Epithelial cell of proximal tubule (primary cell): ENCODE results near the gene CCNH. TPM values are rescaled to one million over a fixed set of nuclear protein-coding genes. Genes with fewer than 3 reads are reported as not detected.

Source experiments
- DNase-seq: peaks from one replicate; pipeline ENCODE4 v3.0.0-alpha.2; 2011; ENCODE audit warnings: low read depth
- H3K4me3 ChIP-seq: 2 replicates; pipeline ENCODE4 v1.5.1; 2011; ENCODE audit warnings: low read depth, mild to moderate bottlenecking, low read length
- total RNA-seq: library from RNA; depleted of rRNA; stranded (reverse); fragments of >200 nt; gene quantifications from 2 replicates; pipeline ENCODE4 v1.2.3, GENCODE V29; 2015
- TF ChIP-seq, protein P1 (sequence below): conservative IDR thresholded peaks from 2 replicates; pipeline ENCODE4 v1.5.1; 2012; ENCODE audit warnings: low read depth, mild to moderate bottlenecking, low read length

CCNH gene
- total RNA-seq, 1 donor from 2014 or later, result 61.7 TPM

DNA sequence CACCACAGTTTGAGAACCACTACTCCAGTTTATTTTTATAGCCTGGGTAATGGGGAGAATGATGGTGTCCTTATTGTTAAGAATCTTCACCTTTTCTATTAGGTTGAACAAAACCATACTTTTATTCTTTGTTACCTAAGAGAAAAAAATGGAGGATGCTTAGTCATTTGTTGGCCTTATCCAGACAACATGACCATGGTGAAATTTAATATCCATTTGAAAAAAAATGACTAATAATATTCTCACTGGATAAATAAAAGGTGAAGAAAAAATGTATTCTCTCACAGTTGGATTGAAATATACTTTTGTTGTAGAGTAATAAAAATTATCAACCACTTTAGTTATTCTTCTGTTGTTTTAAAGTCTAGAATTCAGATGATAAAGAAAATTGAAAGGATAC, 5.8 kb upstream of the CCNH start:
- no peak overlapping the region for H3K4me3 ChIP-seq
- TF ChIP-seq, protein P1, sequence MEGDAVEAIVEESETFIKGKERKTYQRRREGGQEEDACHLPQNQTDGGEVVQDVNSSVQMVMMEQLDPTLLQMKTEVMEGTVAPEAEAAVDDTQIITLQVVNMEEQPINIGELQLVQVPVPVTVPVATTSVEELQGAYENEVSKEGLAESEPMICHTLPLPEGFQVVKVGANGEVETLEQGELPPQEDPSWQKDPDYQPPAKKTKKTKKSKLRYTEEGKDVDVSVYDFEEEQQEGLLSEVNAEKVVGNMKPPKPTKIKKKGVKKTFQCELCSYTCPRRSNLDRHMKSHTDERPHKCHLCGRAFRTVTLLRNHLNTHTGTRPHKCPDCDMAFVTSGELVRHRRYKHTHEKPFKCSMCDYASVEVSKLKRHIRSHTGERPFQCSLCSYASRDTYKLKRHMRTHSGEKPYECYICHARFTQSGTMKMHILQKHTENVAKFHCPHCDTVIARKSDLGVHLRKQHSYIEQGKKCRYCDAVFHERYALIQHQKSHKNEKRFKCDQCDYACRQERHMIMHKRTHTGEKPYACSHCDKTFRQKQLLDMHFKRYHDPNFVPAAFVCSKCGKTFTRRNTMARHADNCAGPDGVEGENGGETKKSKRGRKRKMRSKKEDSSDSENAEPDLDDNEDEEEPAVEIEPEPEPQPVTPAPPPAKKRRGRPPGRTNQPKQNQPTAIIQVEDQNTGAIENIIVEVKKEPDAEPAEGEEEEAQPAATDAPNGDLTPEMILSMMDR, result no peak
- no peak for DNase-seq

DNA sequence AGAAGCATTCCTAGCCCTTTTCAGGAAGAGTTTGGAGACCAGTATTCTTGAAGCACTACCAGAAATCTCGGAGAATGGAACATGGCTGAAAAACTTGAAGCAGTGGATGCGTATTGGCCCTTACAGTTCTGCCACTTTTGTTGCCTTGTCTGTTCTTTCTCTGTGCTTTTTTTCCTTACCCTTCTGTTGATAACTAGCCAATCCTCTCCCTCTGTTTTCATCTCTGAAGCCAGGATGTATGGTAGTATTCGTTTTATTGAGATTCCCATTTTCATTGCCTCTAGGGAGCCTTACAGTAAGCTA, 564 bp upstream of the CCNH start:
- TF ChIP-seq, protein P1, result no peak
- DNase-seq, result no peak
- peak overlapping the region; percentile 92 for H3K4me3 ChIP-seq

DNA sequence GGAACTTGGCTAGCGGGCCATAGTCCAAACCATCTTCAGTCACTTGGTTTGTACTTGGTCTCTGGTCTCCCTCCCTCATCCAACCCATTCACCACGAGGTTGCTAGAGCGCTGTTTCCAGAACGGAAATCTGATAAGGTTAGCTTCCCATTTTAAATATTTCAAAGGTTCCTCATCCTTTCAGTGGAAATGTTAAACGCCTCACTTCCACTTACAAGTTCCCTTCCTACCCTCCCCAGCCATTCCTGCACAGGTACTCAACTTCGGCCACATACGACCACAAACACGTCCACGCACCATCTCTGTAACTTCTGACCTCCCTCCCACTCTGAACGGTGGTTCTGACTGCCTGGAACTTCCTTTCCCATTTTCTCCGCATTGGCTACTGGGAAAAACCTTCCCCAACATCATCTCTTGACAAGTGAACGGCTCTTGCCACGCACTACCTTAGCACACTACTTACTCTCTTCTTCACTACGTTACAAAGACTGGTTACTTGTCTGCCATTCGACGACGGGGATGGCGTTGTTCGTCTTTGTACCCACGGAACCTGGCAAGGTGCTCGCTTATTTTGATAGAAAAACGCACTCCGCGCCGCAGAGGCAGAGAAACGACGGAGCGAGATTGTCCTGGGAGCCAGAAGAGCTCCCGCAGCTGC, 629 bp downstream of the CCNH start:
- TF ChIP-seq, protein P1, result no peak
- peak overlapping the region; percentile 92 for H3K4me3 ChIP-seq
- DNase-seq, result no peak

- no peak for DNase-seq
- TF ChIP-seq, protein P1, result no peak
- H3K4me3 ChIP-seq, result peak overlapping the region; percentile 92
Observed at GRCh38 chr5:87411586-87411972, 1.2 kb downstream of the CCNH start.

DNA sequence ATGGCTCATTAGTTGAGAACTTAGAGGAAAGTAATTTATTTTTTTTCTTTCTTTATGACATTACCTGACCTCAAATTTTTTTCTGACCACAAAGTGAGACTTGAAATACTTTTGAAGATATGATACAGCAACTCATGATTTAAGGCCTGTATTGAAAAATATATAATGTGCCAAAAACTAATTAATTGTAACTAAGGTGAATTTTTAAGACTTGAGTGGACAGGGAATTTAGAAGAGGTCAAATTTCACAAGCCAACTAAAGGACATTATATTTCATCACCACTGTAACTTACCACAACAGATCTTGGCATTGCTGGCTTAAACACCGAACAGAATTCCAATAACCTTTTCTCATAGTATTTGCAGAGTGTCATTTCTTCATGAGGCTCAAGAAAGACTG, 1.8 kb downstream of the CCNH start:
- H3K4me3 ChIP-seq, result peak overlapping the region; percentile 92
- no peak for DNase-seq

GRCh38 chr5:87408204-87408603, 4.5 kb downstream of the CCNH start:
- TF ChIP-seq, protein P1, result no peak
- DNase-seq, result no peak
- H3K4me3 ChIP-seq, result no peak overlapping the region

More for the DNA sequence above, 1.8 kb downstream of the CCNH start:
- TF ChIP-seq, protein P1, result no peak

DNA sequence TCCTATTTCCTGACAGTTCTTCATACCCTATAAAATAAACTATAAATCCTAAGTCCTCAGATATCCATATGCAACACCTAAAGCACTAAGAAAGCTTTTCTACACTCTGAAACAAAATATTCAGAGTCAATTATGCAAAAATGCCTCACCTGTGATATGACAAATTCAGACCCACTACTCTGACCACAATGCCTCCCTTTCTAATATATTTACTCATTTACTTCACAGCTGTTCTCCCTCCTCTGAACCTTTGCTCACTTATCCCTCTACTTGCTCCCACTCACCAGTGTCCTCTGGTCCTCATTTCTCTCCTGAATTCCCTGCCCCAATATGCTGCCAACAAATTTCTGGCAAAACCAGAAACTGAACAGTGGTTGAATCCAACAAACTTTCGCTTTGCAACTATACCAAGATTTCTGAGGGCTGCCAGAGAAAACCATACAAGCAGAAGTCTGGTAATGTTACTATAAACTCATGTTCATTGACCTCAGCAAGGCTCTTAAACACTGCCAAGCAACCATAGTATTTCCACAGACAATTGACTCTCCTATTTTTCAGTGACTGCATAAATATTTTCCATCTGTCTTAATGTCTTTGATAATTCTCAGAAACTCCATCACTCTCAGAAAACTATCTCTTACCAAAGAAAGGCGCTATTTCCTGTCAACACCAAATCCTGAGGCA, 7.1 kb downstream of the CCNH start:
- no peak overlapping the region for H3K4me3 ChIP-seq
- TF ChIP-seq, protein P1, result no peak
- DNase-seq, result no peak
